ENCODE results near the gene ATP8B1.

DNA sequence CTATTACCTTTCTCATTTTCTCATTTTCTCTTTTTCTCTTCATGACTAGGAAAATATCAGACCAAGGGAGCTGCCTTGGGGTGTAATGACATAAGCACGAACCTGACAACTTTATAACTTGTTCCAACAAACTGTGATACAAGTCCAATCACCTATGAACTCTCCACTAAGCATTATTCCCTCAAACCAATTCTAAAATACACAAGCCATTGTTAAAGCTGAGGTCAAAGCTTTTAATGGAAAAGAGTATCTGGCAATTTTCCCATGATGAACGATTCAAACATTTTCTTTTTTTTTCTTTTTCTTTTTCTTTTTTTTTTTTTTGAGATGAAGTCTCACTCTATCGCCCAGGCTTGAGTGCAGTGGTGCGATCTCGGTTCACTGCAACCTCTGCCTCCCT lies 133.1 kb downstream of the ATP8B1 start:
- no peak for TF ChIP-seq POLR2A (IDR thresholded peaks at IDR 0.05)
- TF ChIP-seq, protein P1, sequence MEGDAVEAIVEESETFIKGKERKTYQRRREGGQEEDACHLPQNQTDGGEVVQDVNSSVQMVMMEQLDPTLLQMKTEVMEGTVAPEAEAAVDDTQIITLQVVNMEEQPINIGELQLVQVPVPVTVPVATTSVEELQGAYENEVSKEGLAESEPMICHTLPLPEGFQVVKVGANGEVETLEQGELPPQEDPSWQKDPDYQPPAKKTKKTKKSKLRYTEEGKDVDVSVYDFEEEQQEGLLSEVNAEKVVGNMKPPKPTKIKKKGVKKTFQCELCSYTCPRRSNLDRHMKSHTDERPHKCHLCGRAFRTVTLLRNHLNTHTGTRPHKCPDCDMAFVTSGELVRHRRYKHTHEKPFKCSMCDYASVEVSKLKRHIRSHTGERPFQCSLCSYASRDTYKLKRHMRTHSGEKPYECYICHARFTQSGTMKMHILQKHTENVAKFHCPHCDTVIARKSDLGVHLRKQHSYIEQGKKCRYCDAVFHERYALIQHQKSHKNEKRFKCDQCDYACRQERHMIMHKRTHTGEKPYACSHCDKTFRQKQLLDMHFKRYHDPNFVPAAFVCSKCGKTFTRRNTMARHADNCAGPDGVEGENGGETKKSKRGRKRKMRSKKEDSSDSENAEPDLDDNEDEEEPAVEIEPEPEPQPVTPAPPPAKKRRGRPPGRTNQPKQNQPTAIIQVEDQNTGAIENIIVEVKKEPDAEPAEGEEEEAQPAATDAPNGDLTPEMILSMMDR (IDR thresholded peaks at IDR 0.05): no peak
